ENCODE results near the gene SAA2. TPM values are rescaled to one million over a fixed set of nuclear protein-coding genes. Genes with fewer than 3 reads are reported as not detected.

The SAA2 gene
- total RNA-seq = 24.7 TPM
- long read RNA-seq, transcript SAA2-201 (4 exons, 563 nt) = major isoform, 9 of 9 reads
- long read RNA-seq, partial matches to known transcripts = 0 of 9 reads
- long read RNA-seq, other reads (novel, unspliced or antisense) = 0 of 9 reads

DNA sequence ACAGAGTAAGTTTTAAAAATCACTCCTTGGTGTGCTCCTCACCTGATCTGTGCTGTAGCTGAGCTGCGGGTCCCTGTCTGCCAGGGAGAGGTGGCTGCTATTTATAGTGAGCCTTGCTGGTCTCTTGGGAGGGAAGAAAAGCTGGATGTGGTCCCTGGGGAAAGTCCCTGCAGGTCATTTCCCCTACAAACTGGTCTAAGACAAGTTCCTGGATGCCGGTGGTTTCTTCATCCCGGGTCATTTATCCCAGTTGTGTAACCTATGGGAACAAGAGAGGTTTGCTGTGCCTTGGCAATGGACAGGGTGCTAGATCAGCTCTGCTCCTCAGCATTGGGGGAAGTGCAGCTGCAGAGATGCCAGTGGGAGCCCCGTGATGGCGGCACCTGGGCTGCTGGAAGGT lies at the start of gene SAA2:
Gene SAA2 (minus strand): TSS at position 108 of the 400 bp plus-strand sequence. CDS start 657 bp downstream, outside the sequence.
- H3K4me3 ChIP-seq = no peak within 1 kb of the TSS
- no peak for TF ChIP-seq CTCF (IDR thresholded peaks at IDR 0.05)
- no peaks in the 10 kb centered on the region for H3K9me3 ChIP-seq
- no peaks in the 10 kb centered on the region for H3K36me3 ChIP-seq
- ATAC-seq (no peak), DNase-seq (no peak)
- intact Hi-C loops (cut with DNase I) = no loop called here
- H3K27ac ChIP-seq = no peak within 1 kb of the TSS
- H3K4me1 ChIP-seq = no peaks in the 10 kb centered on the region
- H3K27me3 ChIP-seq (ENCODE audit: low read depth) = no peaks in the 10 kb centered on the region

- no peak for DNase-seq
- Histone ChIP-seq H3K9me3 (no peaks in the 10 kb centered on the region), H3K27ac (no peak overlapping the region), H3K27me3 (ENCODE audit: low read depth) (no peaks in the 10 kb centered on the region), H3K4me1 (peaks cover 5% of the 10 kb centered on the region), H3K36me3 (peaks cover 100% of the 10 kb centered on the region), H3K4me3 (no peak overlapping the region)
- ATAC-seq = no peak
- no peak for TF ChIP-seq CTCF (IDR thresholded peaks at IDR 0.05)
- intact Hi-C loops (cut with DNase I) = no loop called here
Measured at GRCh38 chr11:18295316-18295715, 46.8 kb upstream of the SAA2 start.

DNA sequence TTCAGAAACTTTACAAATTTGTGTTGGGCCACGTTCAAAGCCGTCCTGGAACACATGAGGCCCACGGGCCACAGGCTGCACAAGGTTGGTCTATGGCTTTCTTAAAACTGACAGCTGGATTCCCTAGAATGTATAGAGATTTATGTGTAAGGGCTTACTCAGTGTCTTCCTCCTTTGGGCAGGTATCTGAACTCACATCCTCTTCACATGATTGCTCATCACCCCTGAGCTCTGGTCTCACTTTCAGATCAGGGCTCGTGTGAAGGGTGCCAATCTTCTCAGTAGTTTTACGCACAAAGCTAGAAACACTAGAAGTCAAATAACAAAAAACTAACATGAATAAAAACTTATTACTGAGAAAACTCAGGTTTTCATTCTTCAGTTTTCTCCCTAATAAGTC lies 46.4 kb upstream of the SAA2 start:
- TF ChIP-seq CTCF (IDR thresholded peaks at IDR 0.05) = no peak
- intact Hi-C loops (cut with DNase I) = no loop called here
- Histone ChIP-seq H3K27ac (no peak overlapping the region), H3K27me3 (ENCODE audit: low read depth) (no peaks in the 10 kb centered on the region), H3K4me1 (peaks cover under 1% of the 10 kb centered on the region), H3K9me3 (no peaks in the 10 kb centered on the region), H3K36me3 (peaks cover 100% of the 10 kb centered on the region), H3K4me3 (no peak overlapping the region)
- ATAC-seq (no peak), DNase-seq (no peak)

DNA sequence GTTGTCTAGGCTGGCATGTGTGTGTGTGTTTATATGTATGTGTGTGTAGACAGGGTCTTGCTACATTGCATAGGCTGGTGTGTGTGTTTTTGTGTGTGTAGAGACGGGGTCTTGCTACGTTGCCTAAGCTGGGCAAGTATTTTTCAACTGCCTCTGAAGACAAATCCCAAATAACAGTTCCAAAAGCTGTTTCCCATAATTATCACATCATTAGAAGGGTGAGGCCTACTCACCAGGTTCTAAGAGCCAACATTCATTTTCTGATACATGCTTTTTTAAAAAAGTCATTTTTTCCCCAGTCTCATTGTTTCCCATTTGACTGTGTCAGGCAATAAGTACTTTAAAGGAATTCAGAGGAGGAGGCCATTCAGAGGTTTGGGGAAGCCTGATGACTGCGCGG lies 40.4 kb upstream of the SAA2 start:
- no peak for ATAC-seq
- H3K4me3 ChIP-seq = no peak overlapping the region
- peaks cover 97% of the 10 kb centered on the region for H3K36me3 ChIP-seq
- TF ChIP-seq CTCF (IDR thresholded peaks at IDR 0.05) = no peak
- no peak overlapping the region for H3K27ac ChIP-seq
- no peaks in the 10 kb centered on the region for H3K4me1 ChIP-seq
- no peaks in the 10 kb centered on the region for H3K27me3 ChIP-seq (ENCODE audit: low read depth)
- DNase-seq = no peak
- no peaks in the 10 kb centered on the region for H3K9me3 ChIP-seq
- intact Hi-C loops (cut with DNase I) = no loop called here

DNA sequence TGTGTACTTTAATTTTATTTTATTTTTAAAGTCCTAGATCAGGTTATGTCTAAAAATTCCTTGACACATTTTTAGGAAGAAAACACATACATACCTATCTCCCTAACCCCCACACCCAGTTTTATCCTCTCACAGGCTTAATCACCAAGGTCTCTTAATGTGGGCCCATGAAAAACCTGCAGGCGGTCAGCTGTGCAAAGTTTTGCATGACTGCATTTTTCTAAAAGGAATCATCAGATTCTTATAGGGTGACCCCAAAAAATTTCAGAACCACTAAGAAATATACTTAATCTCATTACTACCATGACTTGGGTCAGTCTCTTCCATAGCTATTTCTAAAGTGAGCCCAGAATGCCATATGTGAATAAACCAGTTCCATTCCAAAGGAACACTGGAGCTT lies 37.4 kb upstream of the SAA2 start:
- no peak overlapping the region for H3K4me3 ChIP-seq
- no peaks in the 10 kb centered on the region for H3K4me1 ChIP-seq
- no peaks in the 10 kb centered on the region for H3K27me3 ChIP-seq (ENCODE audit: low read depth)
- no peaks in the 10 kb centered on the region for H3K9me3 ChIP-seq
- no peak overlapping the region for H3K27ac ChIP-seq
- no peak for DNase-seq
- peaks cover 93% of the 10 kb centered on the region for H3K36me3 ChIP-seq
- intact Hi-C loops (cut with DNase I) = no loop called here
- no peak for ATAC-seq
- TF ChIP-seq CTCF (IDR thresholded peaks at IDR 0.05) = no peak

DNA sequence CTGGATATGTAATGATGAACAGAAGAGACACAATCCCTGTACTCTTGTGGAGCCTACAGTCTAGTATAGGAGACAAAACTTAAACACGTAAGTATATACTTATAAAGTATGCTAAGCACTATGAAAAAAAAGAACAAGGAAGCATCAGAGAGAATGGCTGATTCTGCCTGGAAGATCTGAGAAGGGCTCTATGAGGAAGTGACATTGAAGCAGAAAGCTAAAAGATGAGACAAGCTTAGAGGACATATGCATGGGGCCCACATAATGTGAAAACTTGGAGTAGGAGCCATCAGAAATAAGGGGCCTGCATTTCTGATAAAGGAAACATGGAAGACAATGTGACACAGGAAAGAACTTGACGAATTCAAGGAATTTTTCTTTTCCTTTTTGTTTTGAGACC lies 34.2 kb upstream of the SAA2 start:
- no peak overlapping the region for H3K4me3 ChIP-seq
- no peak for DNase-seq
- ATAC-seq = no peak
- H3K9me3 ChIP-seq = no peaks in the 10 kb centered on the region
- no peak for TF ChIP-seq CTCF (IDR thresholded peaks at IDR 0.05)
- no peak overlapping the region for H3K27ac ChIP-seq
- intact Hi-C loops (cut with DNase I) = no loop called here
- H3K27me3 ChIP-seq (ENCODE audit: low read depth) = no peaks in the 10 kb centered on the region
- H3K36me3 ChIP-seq = peaks cover 90% of the 10 kb centered on the region
- H3K4me1 ChIP-seq = peaks cover 6% of the 10 kb centered on the region

Measured in lower lobe of right lung (tissue), 2 donors.